PC-3 (cell line): ENCODE results near the gene PQBP1.

Experiments used
- CTCF ChIP-seq: fragments of 300-600 bp; sonication (generic); conservative IDR thresholded peaks from 2 replicates; pipeline ENCODE4 v1.5.1; 2017; ENCODE audit warnings: antibody characterized with exemption, low read depth, mild to moderate bottlenecking, low read length
- EZH2 ChIP-seq: fragments of 300-600 bp; sonication (generic); IDR thresholded peaks from one replicate; pipeline ENCODE4 v1.6.1; 2017; ENCODE audit warnings: antibody characterized with exemption, mild to moderate bottlenecking, low read length; ENCODE audit not compliant: unreplicated experiment
- EZH2phosphoT487 ChIP-seq: fragments of 300-600 bp; sonication (generic); IDR thresholded peaks from 2 replicates; pipeline ENCODE4 v1.6.1; 2018; ENCODE audit warnings: mild to moderate bottlenecking, antibody characterized with exemption, low read length, borderline replicate concordance

GRCh38 chrX:48911412-48912182, 13.9 kb downstream of the PQBP1 start, which contains the start of gene SLC35A2:
- TF ChIP-seq CTCF: no peak
- TF ChIP-seq EZH2: no peak
- no peak for TF ChIP-seq EZH2phosphoT487
